Head of caudate nucleus (tissue), 42 donors: ENCODE data around the gene EIF4E.
A peak's percentile ranks its signal among the peaks of the same experiment; 100 is the strongest.

Source experiments
- DNase-seq, 42 donors: peaks; one replicate each; pipeline versions ENCODE4 v3.0.0 to v3.0.0-alpha.2; 2020 to 2021; ENCODE audit warnings: mixed read lengths in 7 of 42
- intact Hi-C: fragments of 100-400 bp; cut with DNase I; formaldehyde crosslinking; loops from one replicate; pipeline ENCODE4 v1.15.0; 2022

EIF4E gene

GRCh38 chr4:98928505-98929340 lies at the start of gene EIF4E:
EIF4E (minus strand) TSS chr4:98929133; CDS start chr4:98929112, 21 bp downstream.
- intact Hi-C loops, result loop anchor here (2.0 to 10.0 kb wide), 5 partner anchors 66 to 664 kb away; partner anchors contain the start of genes METAP1, RAP1GDS1 and TSPAN5
- DNase-seq, result peak; percentile 88 to 99 (median 96)

- no peak for DNase-seq
- intact Hi-C loops, result no loop called here
These were observed 48.6 kb upstream of the EIF4E start for GRCh38 chr4:98977557-98977956.

GRCh38 chr4:98976716-98977115 lies 47.8 kb upstream of the EIF4E start:
- DNase-seq, result no peak
- intact Hi-C loops, result no loop called here

DNA sequence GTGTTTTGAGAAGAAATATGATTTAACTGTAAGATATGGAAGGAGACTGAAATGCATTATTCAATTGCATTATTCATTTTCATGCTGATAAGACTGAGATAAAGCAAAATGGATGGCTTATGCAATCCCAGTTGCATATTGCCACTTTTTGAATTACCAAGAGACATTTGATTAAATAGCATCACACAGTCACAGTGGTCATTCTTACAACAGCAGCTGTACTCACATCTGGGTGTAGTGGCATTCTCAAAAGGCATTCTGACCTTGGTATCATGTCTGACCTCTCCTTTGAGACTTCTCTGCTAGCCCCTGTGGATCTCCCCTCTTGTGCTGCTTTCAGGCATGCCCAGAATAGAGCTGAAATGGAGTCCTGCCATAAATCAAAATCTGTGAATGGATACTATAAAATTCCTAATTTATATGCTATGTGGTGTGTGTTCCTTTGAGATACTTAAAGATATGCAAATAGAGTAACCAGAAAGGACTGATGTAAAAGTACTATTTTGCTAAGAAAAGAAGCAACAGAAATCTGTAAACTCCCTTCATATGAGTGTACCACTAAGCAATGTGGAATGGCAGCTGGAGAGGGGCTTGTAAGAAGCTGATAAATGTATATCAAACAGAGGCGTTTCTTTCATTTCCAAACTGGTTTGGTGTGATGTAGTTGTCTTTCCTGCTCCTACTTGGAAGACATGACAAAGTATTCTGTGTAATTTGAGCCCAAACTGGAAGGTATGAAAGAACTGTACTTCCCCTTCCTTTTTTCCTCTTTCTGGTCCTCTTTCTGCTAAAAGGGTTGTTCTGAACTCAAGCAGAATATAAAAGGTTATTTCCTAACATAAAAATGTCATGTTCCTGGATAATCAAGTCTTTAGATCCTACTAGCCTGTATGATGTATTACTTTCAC lies 41.2 kb upstream of the EIF4E start:
- intact Hi-C loops, result no loop called here
- DNase-seq, result no peak

DNA sequence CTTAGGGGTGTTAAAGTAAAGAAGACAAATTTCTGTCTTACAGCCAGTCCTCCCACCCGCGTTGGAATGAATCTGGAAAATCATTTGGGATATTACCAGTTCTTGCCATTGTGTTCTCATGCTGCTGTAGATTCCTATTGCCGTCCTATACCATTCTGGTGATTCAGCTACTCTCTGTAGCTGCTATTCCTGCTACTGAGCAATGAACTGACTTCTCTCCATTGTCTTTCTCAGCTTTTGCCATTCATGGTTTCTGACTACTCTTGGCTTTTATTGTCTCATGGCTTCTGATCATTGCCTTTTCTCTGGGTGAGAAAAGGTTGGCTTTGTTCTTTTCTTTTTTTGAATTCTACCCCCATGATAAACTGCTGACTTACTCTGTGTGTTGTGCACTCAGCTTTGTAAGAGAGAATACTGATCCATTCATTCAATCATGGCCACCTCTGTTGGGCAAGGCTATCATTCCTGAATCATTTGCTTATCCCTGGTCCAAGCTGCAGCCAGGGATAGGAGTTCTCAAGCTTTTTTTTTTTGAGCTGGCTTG lies 38.9 kb upstream of the EIF4E start:
- intact Hi-C loops, result no loop called here
- DNase-seq, result no peak

DNA sequence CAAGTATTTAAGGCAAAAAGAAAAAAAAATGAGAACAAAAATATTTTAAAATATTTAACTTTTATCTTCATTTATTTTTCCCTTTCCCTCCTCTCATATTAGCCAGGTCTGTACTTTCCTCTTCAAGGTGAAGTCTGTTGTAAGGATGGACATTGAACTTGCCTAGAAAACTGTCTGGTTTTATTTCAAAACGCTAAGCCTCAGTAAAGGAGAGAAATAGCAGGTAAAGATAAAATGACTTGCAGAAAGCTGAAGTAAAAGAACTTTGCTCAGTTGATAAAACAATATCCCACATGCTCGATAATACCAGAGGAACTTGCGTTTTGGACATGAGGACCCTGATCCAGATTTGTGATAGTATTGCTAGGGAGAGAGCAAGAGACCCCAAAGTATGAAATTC lies 38.0 kb upstream of the EIF4E start:
- intact Hi-C loops, result no loop called here
- no peak for DNase-seq

DNA sequence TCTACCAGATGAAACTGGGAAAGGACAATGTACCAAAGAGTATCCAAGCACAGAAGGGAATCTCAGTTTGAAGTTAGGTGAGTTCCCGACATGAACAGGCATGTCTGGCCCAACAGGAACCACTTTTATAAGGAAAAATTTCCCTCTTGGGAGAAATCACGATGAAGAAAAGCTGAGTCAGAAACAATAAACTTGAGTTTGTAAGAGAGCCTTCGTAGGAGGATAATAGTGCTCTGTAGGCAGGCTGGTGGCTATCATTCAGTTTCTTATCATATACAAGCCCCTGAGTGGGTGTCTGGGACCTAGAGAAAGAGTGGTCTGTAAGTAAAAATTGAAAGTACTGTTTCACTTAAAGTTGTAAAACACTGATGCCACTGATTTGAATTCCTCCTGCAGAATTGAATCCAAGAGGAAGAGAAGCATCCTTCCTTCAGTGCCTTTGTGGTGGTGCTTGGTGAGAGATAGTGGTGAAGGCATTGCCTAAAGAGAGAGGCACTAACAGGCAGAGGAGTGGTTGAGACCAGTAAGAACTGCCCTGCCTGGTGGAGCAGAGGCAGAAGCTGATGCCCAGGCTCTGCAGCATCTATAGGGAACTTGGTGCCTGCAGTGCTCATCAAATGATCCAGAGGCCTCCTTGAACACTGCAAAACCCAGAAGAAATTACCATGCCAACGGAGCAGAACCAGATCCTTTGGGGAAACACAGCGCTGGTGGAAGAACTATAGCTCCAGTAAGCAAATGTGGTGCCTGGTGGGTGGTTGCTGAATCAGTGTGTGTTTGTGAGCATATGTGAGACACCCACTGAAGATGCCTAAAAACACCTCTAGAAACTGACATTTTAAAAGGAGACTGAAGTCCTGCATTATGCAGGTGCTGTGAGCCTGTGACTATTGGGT lies 34.9 kb upstream of the EIF4E start:
- DNase-seq, result peak in 2 of 42 donors; percentile 3 to 13
- intact Hi-C loops, result no loop called here

- intact Hi-C loops, result no loop called here
- no peak for DNase-seq
These were observed 32.8 kb upstream of the EIF4E start for GRCh38 chr4:98961770-98962169.

GRCh38 chr4:98959411-98959810 lies 30.5 kb upstream of the EIF4E start:
- intact Hi-C loops, result no loop called here
- DNase-seq, result no peak

GRCh38 chr4:98958065-98958464 lies 29.1 kb upstream of the EIF4E start:
- intact Hi-C loops, result no loop called here
- no peak for DNase-seq

- no peak for DNase-seq
- intact Hi-C loops, result no loop called here
These were observed 26.3 kb upstream of the EIF4E start for GRCh38 chr4:98955229-98955628.

GRCh38 chr4:98951710-98952109 lies 22.8 kb upstream of the EIF4E start:
- intact Hi-C loops, result no loop called here
- no peak for DNase-seq

DNA sequence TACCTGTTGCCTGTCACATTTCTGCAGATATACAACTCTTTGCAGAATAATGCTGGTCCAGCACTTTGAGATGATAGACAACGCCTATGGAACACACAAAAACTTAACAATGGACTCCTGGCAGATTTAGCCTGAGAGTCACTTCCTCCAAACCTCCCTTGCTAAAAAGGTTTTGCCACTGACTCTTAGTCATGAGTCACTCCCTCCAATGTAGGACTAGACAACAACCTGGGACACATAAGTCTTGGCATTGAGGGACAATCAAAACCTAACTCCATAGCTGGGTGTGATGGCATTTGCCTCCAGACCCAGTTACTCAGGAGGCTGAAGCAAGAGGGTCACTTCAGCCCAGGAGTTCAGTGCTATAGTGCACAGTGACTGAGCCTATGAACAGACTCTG lies 22.0 kb upstream of the EIF4E start:
- intact Hi-C loops, result no loop called here

GRCh38 chr4:98946359-98946758 lies 17.4 kb upstream of the EIF4E start:
- intact Hi-C loops, result no loop called here
- no peak for DNase-seq

More for the DNA sequence above, 22.0 kb upstream of the EIF4E start:
- DNase-seq, result no peak

DNA sequence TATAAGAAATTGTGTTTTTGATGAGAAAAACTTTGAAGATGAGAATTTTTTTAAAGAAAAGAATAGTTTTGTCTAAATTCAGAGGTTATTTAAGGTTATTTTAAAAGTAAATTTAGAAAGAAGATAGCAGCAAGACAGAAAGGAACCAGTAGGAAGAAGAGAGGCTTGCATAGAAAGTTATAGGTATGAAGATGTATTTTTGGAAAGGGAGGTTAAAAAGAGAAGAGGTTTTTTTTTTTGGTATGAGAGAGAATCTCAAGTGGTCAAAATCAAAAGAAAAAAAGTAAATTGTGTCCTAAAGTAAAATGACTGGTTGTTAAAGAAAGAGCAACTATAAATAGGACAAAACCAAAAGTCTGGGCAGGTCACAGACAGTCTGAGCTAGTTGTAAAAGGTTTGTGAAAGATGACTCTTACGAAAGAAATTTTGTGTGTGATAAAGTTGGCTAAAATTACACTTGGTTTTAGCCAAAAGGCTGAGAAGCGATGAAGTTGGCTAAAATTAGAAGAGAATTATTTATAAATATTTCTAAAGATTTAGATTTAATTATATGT lies 16.4 kb upstream of the EIF4E start:
- DNase-seq, result no peak
- intact Hi-C loops, result no loop called here

- peak in 10 of 42 donors; percentile 13 to 62 (median 26) for DNase-seq
These were observed 11.0 kb upstream of the EIF4E start for GRCh38 chr4:98939892-98940298.

DNA sequence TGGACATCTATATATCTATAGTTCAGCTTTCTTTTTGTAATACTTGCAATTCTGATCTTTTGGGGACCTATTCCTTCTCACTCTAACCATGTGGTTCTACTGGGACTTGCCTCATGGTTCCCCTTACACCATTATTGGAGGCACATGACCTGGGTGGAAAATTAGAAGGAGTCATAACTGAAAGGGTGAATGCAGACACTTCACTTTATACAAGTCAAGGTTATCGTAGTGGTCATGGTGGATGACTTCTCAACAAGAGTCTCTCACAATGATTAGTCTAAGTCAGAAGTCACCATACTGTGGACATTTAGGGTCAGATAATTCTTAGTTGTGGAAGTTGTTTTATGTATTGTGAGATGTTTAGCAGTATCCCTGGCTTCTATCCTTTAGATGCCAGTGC lies 10.5 kb upstream of the EIF4E start:
- DNase-seq, result no peak
- intact Hi-C loops, result no loop called here

More at GRCh38 chr4:98939892-98940298, 11.0 kb upstream of the EIF4E start:
- intact Hi-C loops, result no loop called here

GRCh38 chr4:98937986-98938720 lies 9.2 kb upstream of the EIF4E start:
- intact Hi-C loops, result no loop called here
- DNase-seq, result no peak
